GM19240 (cell line): ENCODE measurements around the gene ARL8B.
"Not testable (repeated sequence)": the region's sequence is repeated elsewhere in the genome, so short reads cannot be mapped to it uniquely, and the experiment has no call there.

Experiments
- DNase-seq: peaks from one replicate; pipeline ENCODE4 v3.0.0; 2011; ENCODE audit warnings: low spot score; ENCODE audit not compliant: insufficient read length

The ARL8B gene

GRCh38 chr3:5110337-5110736 lies 11.8 kb upstream of the ARL8B start:
- no peak for DNase-seq

GRCh38 chr3:5112043-5112442 lies 10.0 kb upstream of the ARL8B start:
- no peak for DNase-seq

GRCh38 chr3:5113726-5114125 lies 8.4 kb upstream of the ARL8B start:
- not testable (repeated sequence) for DNase-seq

- DNase-seq = no peak
Measured at GRCh38 chr3:5115506-5116162, 6.5 kb upstream of the ARL8B start.

- no peak for DNase-seq
Measured at GRCh38 chr3:5116538-5116937, 5.6 kb upstream of the ARL8B start.

GRCh38 chr3:5120446-5120845 lies 1.6 kb upstream of the ARL8B start:
- no peak for DNase-seq

- DNase-seq = no peak
Measured at GRCh38 chr3:5122741-5123706, 932 bp downstream of the ARL8B start.

- DNase-seq = no peak
Measured at GRCh38 chr3:5123937-5124336, 1.8 kb downstream of the ARL8B start.

GRCh38 chr3:5126586-5126985 lies 4.5 kb downstream of the ARL8B start:
- DNase-seq = no peak

- DNase-seq = no peak
Measured at GRCh38 chr3:5128849-5129248, 6.8 kb downstream of the ARL8B start.

- DNase-seq = no peak
Measured at GRCh38 chr3:5133239-5134018, 11.3 kb downstream of the ARL8B start.

- DNase-seq = no peak
Measured at GRCh38 chr3:5134019-5134391, 11.9 kb downstream of the ARL8B start.

GRCh38 chr3:5134499-5134898 lies 12.4 kb downstream of the ARL8B start:
- no peak for DNase-seq

- peak; percentile 38 for DNase-seq
Measured at GRCh38 chr3:5136211-5136918, 14.3 kb downstream of the ARL8B start.

GRCh38 chr3:5136919-5137429 lies 14.9 kb downstream of the ARL8B start:
- no peak for DNase-seq

GRCh38 chr3:5138214-5138981 lies 16.3 kb downstream of the ARL8B start:
- no peak for DNase-seq

- DNase-seq = no peak
Measured at GRCh38 chr3:5140230-5140621, 18.1 kb downstream of the ARL8B start.

GRCh38 chr3:5140839-5141238 lies 18.7 kb downstream of the ARL8B start:
- no peak for DNase-seq

GRCh38 chr3:5141760-5142159 lies 19.7 kb downstream of the ARL8B start:
- DNase-seq = no peak

GRCh38 chr3:5143464-5143863 lies 21.4 kb downstream of the ARL8B start:
- DNase-seq = no peak
